Measurements from ENCODE around the gene KRTAP12-1. TPM values are rescaled to one million over a fixed set of nuclear protein-coding genes. Genes with fewer than 3 reads are reported as not detected.

KRTAP12-1 gene
- total and polyA plus RNA-seq, 2 experiments from 2014 or later = not detected

GRCh38 chr21:44727321-44727720 lies 45.4 kb upstream of the KRTAP12-1 start:
- Histone ChIP-seq H3K4me3 (no peak overlapping the region), H3K4me2 (no peak overlapping the region), H3K27ac (no peak overlapping the region), H3K79me2 (no peaks in the 10 kb centered on the region), H4K20me1 (ENCODE audit: insufficient read depth, poor library complexity, severe bottlenecking) (no peaks in the 10 kb centered on the region), H2AFZ (no peak overlapping the region), H3K4me1 (ENCODE audit: insufficient read depth) (peaks cover 7% of the 10 kb centered on the region), H3K27me3 (peaks cover 37% of the 10 kb centered on the region), H3K9me2 (replicated peaks; ENCODE audit: insufficient read depth) (no peaks in the 10 kb centered on the region), H3K36me3 (replicated peaks; ENCODE audit: insufficient read depth, low read depth) (no peaks in the 10 kb centered on the region), H3K9me3 (ENCODE audit: low read depth) (no peaks in the 10 kb centered on the region)
- no peak for TF ChIP-seq EZH2 (IDR thresholded peaks at IDR 0.05; ENCODE audit: borderline replicate concordance)
- TF ChIP-seq CTCF (IDR thresholded peaks at IDR 0.05; ENCODE audit: poor library complexity) = no peak
- no peak for TF ChIP-seq EZH2phosphoT487 (IDR thresholded peaks at IDR 0.05; ENCODE audit: low read depth, severe bottlenecking, unreplicated experiment)
- WGBS (ENCODE audit: low lambda C conversion rate, missing lambda C conversion rate) = 91% methylated on average over 2 of the region's 8 CpGs
- DNase-seq (ENCODE audit: low spot score) = no peak

- Histone ChIP-seq H3K9me3 (ENCODE audit: low read depth) (no peaks in the 10 kb centered on the region), H3K79me2 (no peaks in the 10 kb centered on the region), H3K4me1 (ENCODE audit: insufficient read depth) (peaks cover 7% of the 10 kb centered on the region), H3K4me3 (no peak overlapping the region), H3K36me3 (replicated peaks; ENCODE audit: insufficient read depth, low read depth) (no peaks in the 10 kb centered on the region), H2AFZ (no peak overlapping the region), H3K4me2 (no peak overlapping the region), H3K9me2 (replicated peaks; ENCODE audit: insufficient read depth) (no peaks in the 10 kb centered on the region), H4K20me1 (ENCODE audit: insufficient read depth, poor library complexity, severe bottlenecking) (no peaks in the 10 kb centered on the region), H3K27me3 (peaks cover 37% of the 10 kb centered on the region), H3K27ac (no peak overlapping the region)
- TF ChIP-seq EZH2phosphoT487 (IDR thresholded peaks at IDR 0.05; ENCODE audit: low read depth, severe bottlenecking, unreplicated experiment) (no peak), CTCF (IDR thresholded peaks at IDR 0.05; ENCODE audit: poor library complexity) (no peak)
- WGBS (ENCODE audit: low lambda C conversion rate, missing lambda C conversion rate) = 77% methylated on average over 6 of the region's 6 CpGs
- DNase-seq (ENCODE audit: low spot score) = no peak
Measured at GRCh38 chr21:44726826-44727225, 44.9 kb upstream of the KRTAP12-1 start.

- no peak overlapping the region for H2AFZ ChIP-seq
- H4K20me1 ChIP-seq (ENCODE audit: insufficient read depth, poor library complexity, severe bottlenecking) = no peaks in the 10 kb centered on the region
- no peaks in the 10 kb centered on the region for H3K36me3 ChIP-seq (replicated peaks; ENCODE audit: insufficient read depth, low read depth)
- 96% methylated on average over 14 of the region's 14 CpGs for WGBS (ENCODE audit: low lambda C conversion rate, missing lambda C conversion rate)
- no peak for TF ChIP-seq CTCF (IDR thresholded peaks at IDR 0.05; ENCODE audit: poor library complexity)
- TF ChIP-seq EZH2 (IDR thresholded peaks at IDR 0.05; ENCODE audit: borderline replicate concordance) = no peak
- no peak for TF ChIP-seq EZH2phosphoT487 (IDR thresholded peaks at IDR 0.05; ENCODE audit: low read depth, severe bottlenecking, unreplicated experiment)
- peaks cover 7% of the 10 kb centered on the region for H3K4me1 ChIP-seq (ENCODE audit: insufficient read depth)
- H3K4me2 ChIP-seq = no peak overlapping the region
- no peak overlapping the region for H3K4me3 ChIP-seq
- H3K9me2 ChIP-seq (replicated peaks; ENCODE audit: insufficient read depth) = no peaks in the 10 kb centered on the region
- H3K27ac ChIP-seq = no peak overlapping the region
- no peaks in the 10 kb centered on the region for H3K9me3 ChIP-seq (ENCODE audit: low read depth)
- peaks cover 41% of the 10 kb centered on the region for H3K27me3 ChIP-seq
- no peak for DNase-seq (ENCODE audit: low spot score)
- no peaks in the 10 kb centered on the region for H3K79me2 ChIP-seq
Measured at GRCh38 chr21:44724926-44725325, 43.0 kb upstream of the KRTAP12-1 start.

GRCh38 chr21:44724196-44724595 lies 42.2 kb upstream of the KRTAP12-1 start:
- DNase-seq (ENCODE audit: low spot score) = no peak
- Histone ChIP-seq H3K9me3 (ENCODE audit: low read depth) (no peaks in the 10 kb centered on the region), H3K79me2 (no peaks in the 10 kb centered on the region), H3K9me2 (replicated peaks; ENCODE audit: insufficient read depth) (no peaks in the 10 kb centered on the region), H3K4me1 (ENCODE audit: insufficient read depth) (peaks cover 7% of the 10 kb centered on the region), H3K27ac (no peak overlapping the region), H2AFZ (no peak overlapping the region), H3K4me3 (no peak overlapping the region), H4K20me1 (ENCODE audit: insufficient read depth, poor library complexity, severe bottlenecking) (no peaks in the 10 kb centered on the region), H3K4me2 (no peak overlapping the region), H3K36me3 (replicated peaks; ENCODE audit: insufficient read depth, low read depth) (no peaks in the 10 kb centered on the region), H3K27me3 (peaks cover 47% of the 10 kb centered on the region)
- WGBS (ENCODE audit: low lambda C conversion rate, missing lambda C conversion rate) = 98% methylated on average over 7 of the region's 7 CpGs
- TF ChIP-seq EZH2 (IDR thresholded peaks at IDR 0.05; ENCODE audit: borderline replicate concordance) = no peak
- TF ChIP-seq EZH2phosphoT487 (IDR thresholded peaks at IDR 0.05; ENCODE audit: low read depth, severe bottlenecking, unreplicated experiment) = no peak
- TF ChIP-seq CTCF (IDR thresholded peaks at IDR 0.05; ENCODE audit: poor library complexity) = no peak
